K562 (cell line): Measurements from ENCODE around the gene CRYBG2. TPM values are rescaled to one million over a fixed set of nuclear protein-coding genes. Genes with fewer than 3 reads are reported as not detected.

ENCODE experiments used
- BRF1 ChIP-seq: IDR thresholded peaks from 3 replicates; pipeline ENCODE4 v1.6.1; 2011; ENCODE audit warnings: borderline replicate concordance, mild to moderate bottlenecking; ENCODE audit not compliant: insufficient read length; ENCODE audit errors: extremely low read depth
- FOXA3 ChIP-seq, 2 experiments: fragments of 450-650 bp in 1 of 2; sonication (generic) in 1 of 2; formaldehyde crosslinking; IDR thresholded peaks in 1 of 2; conservative IDR thresholded peaks in 1 of 2; 2 replicates each; pipeline versions ENCODE4 v1.4.0 to v1.8.0; 2020 to 2022; ENCODE audit warnings: mild to moderate bottlenecking in 2 of 2, missing genetic modification reagents in 1 of 2
- GTF2F1 ChIP-seq: IDR thresholded peaks from 2 replicates; pipeline ENCODE4 v1.6.1; 2011; ENCODE audit warnings: low read depth, low read length, improper control_type of control experiment
- HOXB6 ChIP-seq: fragments of 250-450 bp; sonication (Bioruptor Pico); IDR thresholded peaks from 2 replicates; pipeline ENCODE4 v1.5.1; 2022; ENCODE audit warnings: mild to moderate bottlenecking, borderline replicate concordance
- JUND ChIP-seq, 2 experiments: IDR thresholded peaks; 2 replicates in 1 of 2; 3 replicates in 1 of 2; pipeline ENCODE4 v1.6.1; 2011; ENCODE audit warnings: borderline replicate concordance in 2 of 2, low read depth in 2 of 2, low read length in 2 of 2, improper control_type of control experiment in 1 of 2, missing biosample characterization in 1 of 2, missing genetic modification characterization in 1 of 2, missing genetic modification reagents in 1 of 2
- L3MBTL2 ChIP-seq: fragments of 450-650 bp; IDR thresholded peaks from 2 replicates; pipeline ENCODE4 v1.6.1; 2016; ENCODE audit warnings: mild to moderate bottlenecking, moderate library complexity
- MBD2 ChIP-seq: sonication (generic); IDR thresholded peaks from 2 replicates; pipeline ENCODE4 v1.6.1; 2016; ENCODE audit warnings: low read depth, borderline replicate concordance
- MYBL2 ChIP-seq, 2 experiments: fragments of 450-650 bp in 1 of 2; sonication (generic) in 1 of 2; formaldehyde crosslinking in 1 of 2; IDR thresholded peaks; 2 replicates each; pipeline versions ENCODE4 v1.6.1 to v1.8.1; 2017 to 2022; ENCODE audit warnings: borderline replicate concordance in 1 of 2, inconsistent platforms in 1 of 2, low read depth in 1 of 2, mild to moderate bottlenecking in 1 of 2, missing genetic modification reagents in 1 of 2, moderate library complexity in 1 of 2
- NRF1 ChIP-seq, 2 experiments: fragments of 450-650 bp; IDR thresholded peaks in 1 of 2; conservative IDR thresholded peaks in 1 of 2; 2 replicates each; pipeline ENCODE4 v1.6.1; 2014; ENCODE audit warnings: mild to moderate bottlenecking in 2 of 2
- PCBP2 ChIP-seq: fragments of 200-400 bp; formaldehyde crosslinking; IDR thresholded peaks from 2 replicates; pipeline ENCODE4 v1.6.1; 2018; ENCODE audit warnings: low read length, low read depth, mild to moderate bottlenecking, moderate library complexity; ENCODE audit not compliant: poor library complexity, severe bottlenecking
- PML ChIP-seq: IDR thresholded peaks from 2 replicates; pipeline ENCODE4 v1.6.1; 2012; ENCODE audit warnings: low read length, inconsistent platforms
- PTTG1 ChIP-seq: fragments of 450-650 bp; IDR thresholded peaks from 2 replicates; pipeline ENCODE4 v1.6.1; 2016; ENCODE audit warnings: low read depth, mild to moderate bottlenecking, missing genetic modification characterization, missing compliant biosample characterization
- SIX5 ChIP-seq, 2 experiments: IDR thresholded peaks; 2 replicates each; pipeline ENCODE4 v1.6.1; 2011; ENCODE audit warnings: low read length in 2 of 2, borderline replicate concordance in 1 of 2, low read depth in 1 of 2, mild to moderate bottlenecking in 1 of 2, moderate library complexity in 1 of 2; ENCODE audit not compliant: insufficient read depth in 1 of 2
- SMAD2 ChIP-seq: fragments of 150-350 bp; IDR thresholded peaks from 2 replicates; pipeline ENCODE4 v1.6.1; 2014; ENCODE audit warnings: low read depth, mild to moderate bottlenecking, low read length
- SPI1 ChIP-seq: IDR thresholded peaks from 2 replicates; pipeline ENCODE4 v1.6.1; 2011; ENCODE audit warnings: low read depth, low read length, control low read depth, borderline replicate concordance
- ZNF263 ChIP-seq: sonication (generic); formaldehyde crosslinking; IDR thresholded peaks from 2 replicates; pipeline ENCODE4 v1.8.0; 2022; ENCODE audit warnings: mild to moderate bottlenecking, missing genetic modification reagents, borderline replicate concordance
- ZNF609 ChIP-seq: sonication (generic); formaldehyde crosslinking; IDR thresholded peaks from 2 replicates; pipeline ENCODE4 v1.8.1; 2023; ENCODE audit warnings: missing genetic modification reagents, mild to moderate bottlenecking, borderline replicate concordance
- ZNF639 ChIP-seq, 2 experiments: fragments of 200-800 bp in 1 of 2; sonication (Bioruptor generic) in 1 of 2; sonication (generic) in 1 of 2; formaldehyde crosslinking in 1 of 2; IDR thresholded peaks in 1 of 2; conservative IDR thresholded peaks in 1 of 2; 2 replicates each; pipeline versions ENCODE4 v1.5.0 to v1.6.1; 2016 to 2020; ENCODE audit warnings: missing compliant biosample characterization in 1 of 2, missing genetic modification characterization in 1 of 2, missing genetic modification reagents in 1 of 2
- ZSCAN29 ChIP-seq: fragments of 450-650 bp; IDR thresholded peaks from 2 replicates; pipeline ENCODE4 v1.6.1; 2017
- polyA plus RNA-seq, 8 experiments: library from polyadenylated mRNA; depleted of rRNA in 4 of 8; stranded (reverse) in 5 of 8; unstranded in 3 of 8; fragments of >200 nt; fragmentation: Nextera tagmentation in 2 of 8; fragmentation: Illumina TruSeq in 1 of 8; extraction: Ambion mirVana in 2 of 8; extraction: Trizol in 1 of 8; gene quantifications; 2 replicates each; pipeline versions ENCODE4 v1.2.1 to v1.2.3, GENCODE V29; 2011 to 2014; ENCODE audit warnings: inconsistent platforms in 1 of 8, missing spikeins in 1 of 8
- total RNA-seq, 7 experiments: library from RNA; depleted of rRNA in 6 of 7; stranded (reverse); fragments of >200 nt in 6 of 7; fragmentation: Illumina TruSeq in 2 of 7; extraction: Trizol in 2 of 7; gene quantifications; 2 replicates each; pipeline versions ENCODE4 v1.2.1 to v1.2.3, GENCODE V29; 2011 to 2021; ENCODE audit warnings: low replicate concordance in 1 of 7

The CRYBG2 gene
- total and polyA plus RNA-seq, 9 of the 15 experiments (the other 6 are each of a cell fraction or from before 2014, with no cell fraction given), result 0.39 to 8.5 (median 3.7) TPM

- TF ChIP-seq MYBL2 (IDR thresholded peaks at IDR 0.05; ENCODE audit: low read depth) (peak; percentile 75), MYBL2 (CRISPR knock-in tag; IDR thresholded peaks at IDR 0.05; ENCODE audit: borderline replicate concordance) (no peak), JUND (IDR thresholded peaks at IDR 0.05; ENCODE audit: borderline replicate concordance, low read depth, low read length) (peak; percentile 49; the same call in 1 of the 2 replicates), JUND (tag; IDR thresholded peaks at IDR 0.05; ENCODE audit: borderline replicate concordance, low read depth, low read length) (no peak; the same call in 2 of the 3 replicates), SPI1 (no peak), ZNF263 (CRISPR knock-in tag) (peak; percentile 76; the same call in 1 of the 2 replicates), FOXA3 (CRISPR knock-in tag; conservative IDR thresholded peaks at IDR 0.05 in 1 of 2, IDR thresholded peaks at IDR 0.05 in 1 of 2) (no peak), BRF1 (no peak), SIX5 (IDR thresholded peaks at IDR 0.05; ENCODE audit: borderline replicate concordance in 1 of 2, insufficient read depth in 1 of 2, low read depth in 1 of 2, low read length in 2 of 2) (no peak; a peak in 1 of 4 replicates), L3MBTL2 (peak; percentile 61), PML (no peak), HOXB6 (no peak), PCBP2 (no peak), PTTG1 (tag) (no peak), GTF2F1 (no peak), ZNF639 (CRISPR knock-in tag; conservative IDR thresholded peaks at IDR 0.05 in 1 of 2, IDR thresholded peaks at IDR 0.05 in 1 of 2) (0 out of 4 replicates have a peak, but pooled peaks of 1 of the 2 experiments have one; percentile 20), ZNF609 (CRISPR knock-in tag) (no peak), MBD2 (peak; percentile 76), NRF1 (conservative IDR thresholded peaks at IDR 0.05 in 1 of 2, IDR thresholded peaks at IDR 0.05 in 1 of 2) (peak; percentile 75 to 80), SMAD2 (no peak), ZSCAN29 (no peak)
These were observed 47.4 kb downstream of the CRYBG2 start, which contains the start of gene UBXN11 (continued) for GRCh38 chr1:26306290-26307229.
